SK-N-SH treated with all-trans-retinoic acid at 6 μM for 48 hours (cell line): ENCODE data around the gene TGFB2.

Source experiments
- ATAC-seq: fragments of 200-7000 bp; cut with Tn5 transposase; 3 replicates; pipeline ENCODE4 v1.9.1; 2020; ENCODE audit warnings: mild to moderate bottlenecking, moderate library complexity
- ARNTL ChIP-seq: fragments of 450-650 bp; formaldehyde crosslinking; IDR thresholded peaks from 2 replicates; pipeline ENCODE4 v1.5.0; 2020; ENCODE audit warnings: low read depth, mild to moderate bottlenecking, moderate library complexity, borderline replicate concordance
- BACH2 ChIP-seq: fragments of 250-450 bp; sonication (Bioruptor Pico); IDR thresholded peaks from 2 replicates; pipeline ENCODE4 v1.9.0; 2021; ENCODE audit warnings: mild to moderate bottlenecking, borderline replicate concordance
- CSDC2 ChIP-seq: fragments of 250-450 bp; sonication (Bioruptor Pico); IDR thresholded peaks from 2 replicates; pipeline ENCODE4 v1.5.0; 2020; ENCODE audit warnings: mild to moderate bottlenecking, moderate library complexity
- GLIS3 ChIP-seq: fragments of 250-450 bp; sonication (Bioruptor Pico); IDR thresholded peaks from 2 replicates; pipeline ENCODE4 v1.5.0; 2020; ENCODE audit warnings: mild to moderate bottlenecking, moderate library complexity
- ISL1 ChIP-seq: fragments of 250-450 bp; sonication (Bioruptor Pico); IDR thresholded peaks from 2 replicates; pipeline ENCODE4 v2.1.2; 2022; ENCODE audit warnings: mild to moderate bottlenecking, moderate library complexity
- OSR1 ChIP-seq: fragments of 250-450 bp; sonication (Bioruptor Pico); IDR thresholded peaks from 2 replicates; pipeline ENCODE4 v1.8.0; 2022; ENCODE audit warnings: moderate library complexity, mild to moderate bottlenecking, inconsistent platforms
- PPARA ChIP-seq: fragments of 250-450 bp; sonication (Bioruptor Pico); IDR thresholded peaks from 2 replicates; pipeline ENCODE4 v1.5.0; 2020; ENCODE audit warnings: mild to moderate bottlenecking, borderline replicate concordance
- RARB ChIP-seq: fragments of 250-450 bp; sonication (Bioruptor Pico); IDR thresholded peaks from 2 replicates; pipeline ENCODE4 v1.8.0; 2021; ENCODE audit warnings: mild to moderate bottlenecking, moderate library complexity
- SNAI2 ChIP-seq: fragments of 250-450 bp; sonication (Bioruptor Pico); IDR thresholded peaks from 2 replicates; pipeline ENCODE4 v1.5.0; 2020; ENCODE audit warnings: mild to moderate bottlenecking, moderate library complexity
- TCF4 ChIP-seq: fragments of 250-450 bp; sonication (Bioruptor Pico); IDR thresholded peaks from 2 replicates; pipeline ENCODE4 v1.8.0; 2021; ENCODE audit warnings: mild to moderate bottlenecking, moderate library complexity, borderline replicate concordance
- TOX ChIP-seq: fragments of 250-450 bp; sonication (Bioruptor Pico); IDR thresholded peaks from 2 replicates; pipeline ENCODE4 v1.8.0; 2021; ENCODE audit warnings: mild to moderate bottlenecking, moderate library complexity, borderline replicate concordance
- ZC3H10 ChIP-seq: fragments of 250-450 bp; sonication (Bioruptor Pico); IDR thresholded peaks from 2 replicates; pipeline ENCODE4 v1.5.1; 2021; ENCODE audit warnings: mild to moderate bottlenecking, moderate library complexity
- ZFP3 ChIP-seq: fragments of 250-450 bp; sonication (Bioruptor Pico); IDR thresholded peaks from 2 replicates; pipeline ENCODE4 v1.5.0; 2020; ENCODE audit warnings: mild to moderate bottlenecking, moderate library complexity
- ZFP30 ChIP-seq: fragments of 450-650 bp; formaldehyde crosslinking; IDR thresholded peaks from 2 replicates; pipeline ENCODE4 v1.5.0; 2022; ENCODE audit warnings: mild to moderate bottlenecking, moderate library complexity
- ZNF565 ChIP-seq: fragments of 450-650 bp; formaldehyde crosslinking; conservative IDR thresholded peaks from 2 replicates; pipeline ENCODE4 v1.5.0; 2020; ENCODE audit warnings: low read depth, mild to moderate bottlenecking, moderate library complexity
- ZNF70 ChIP-seq: fragments of 450-650 bp; formaldehyde crosslinking; IDR thresholded peaks from 2 replicates; pipeline ENCODE4 v1.5.0; 2020; ENCODE audit warnings: mild to moderate bottlenecking, moderate library complexity
- ZNF8 ChIP-seq: fragments of 450-650 bp; formaldehyde crosslinking; IDR thresholded peaks from 2 replicates; pipeline ENCODE4 v1.5.0; 2020; ENCODE audit warnings: mild to moderate bottlenecking, moderate library complexity
- TF ChIP-seq, protein P1 (sequence below): fragments of 250-450 bp; sonication (Bioruptor Pico); IDR thresholded peaks from 2 replicates; pipeline ENCODE4 v1.5.1; 2021; ENCODE audit warnings: mild to moderate bottlenecking, moderate library complexity
- TF ChIP-seq, protein P2 (sequence below): fragments of 250-450 bp; sonication (Bioruptor Pico); IDR thresholded peaks from 2 replicates; pipeline ENCODE4 v1.5.0; 2020; ENCODE audit warnings: mild to moderate bottlenecking, moderate library complexity
- TF ChIP-seq, protein P3 (sequence below): fragments of 250-450 bp; sonication (Bioruptor Pico); IDR thresholded peaks from 2 replicates; pipeline ENCODE4 v1.5.1; 2020; ENCODE audit warnings: low read depth, mild to moderate bottlenecking, moderate library complexity
- TF ChIP-seq, protein P4 (sequence below): fragments of 250-450 bp; sonication (Bioruptor Pico); IDR thresholded peaks from 2 replicates; pipeline ENCODE4 v1.8.0; 2021; ENCODE audit warnings: low read depth, mild to moderate bottlenecking, moderate library complexity, borderline replicate concordance

TGFB2 gene

DNA sequence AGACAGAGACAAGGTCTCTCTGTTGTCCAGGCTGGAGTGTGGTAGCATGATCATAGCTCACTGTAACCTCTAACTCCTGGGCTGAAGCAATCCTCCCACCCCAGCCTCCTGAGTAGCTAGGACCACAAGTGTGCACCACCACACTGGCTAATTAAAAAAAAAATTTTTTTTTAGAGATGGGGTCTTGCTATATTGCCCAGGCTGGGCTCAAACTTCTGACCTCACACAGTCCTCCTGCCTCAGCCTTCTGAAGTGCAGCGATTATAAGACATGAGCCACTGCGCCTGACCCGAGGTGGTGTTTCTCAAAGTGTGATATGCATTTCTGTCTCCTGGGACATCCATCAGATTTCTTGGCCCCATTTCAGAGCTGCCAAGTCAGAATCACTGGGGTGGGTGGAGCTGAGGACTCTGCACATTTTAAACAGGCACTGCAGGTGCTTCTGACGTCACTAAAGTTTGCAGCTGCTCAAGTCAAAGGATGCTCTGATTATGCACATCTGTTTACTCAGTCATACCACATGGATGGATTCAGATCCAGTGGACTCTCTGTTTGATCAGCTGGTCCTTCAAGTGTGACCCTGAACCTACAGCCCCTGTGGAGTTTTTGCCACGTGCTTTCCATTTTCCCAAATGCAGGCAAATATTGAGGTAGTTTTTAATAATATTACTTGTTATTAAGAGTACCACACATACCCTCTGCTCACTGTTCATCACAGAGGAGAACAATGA is 21.4 kb downstream of the TGFB2 start:
- no peak for ATAC-seq

DNA sequence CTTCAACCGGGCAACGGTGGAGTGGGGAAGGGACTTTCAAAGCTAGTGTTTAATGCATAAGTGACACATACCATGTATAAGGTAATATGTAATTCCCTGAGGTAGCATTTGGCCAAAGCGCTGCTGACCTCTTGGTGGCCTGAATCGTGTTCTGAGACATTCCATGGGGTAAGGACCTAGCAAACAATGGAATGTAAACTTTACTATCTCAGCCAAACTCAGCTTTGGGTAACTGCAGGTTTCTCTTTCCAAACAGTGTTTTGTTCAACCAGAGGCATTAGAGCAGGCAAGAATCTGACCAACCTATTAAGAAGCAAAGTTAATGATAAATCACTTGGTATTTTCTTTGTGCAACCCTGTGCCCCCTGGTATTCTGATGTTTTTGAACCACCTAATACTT is 22.0 kb downstream of the TGFB2 start:
- no peak for ATAC-seq
- TF ChIP-seq CSDC2 (no peak), BACH2 (CRISPR knock-in tag) (no peak)

More for the DNA sequence above, 21.4 kb downstream of the TGFB2 start:
- TF ChIP-seq ZC3H10 (CRISPR knock-in tag) (no peak), TOX (CRISPR knock-in tag) (no peak), PPARA (no peak), RARB (no peak), TCF4 (CRISPR knock-in tag) (no peak), ZFP30 (CRISPR knock-in tag) (no peak), BACH2 (CRISPR knock-in tag) (no peak), ZFP3 (CRISPR knock-in tag) (no peak)
- TF ChIP-seq, protein P1, sequence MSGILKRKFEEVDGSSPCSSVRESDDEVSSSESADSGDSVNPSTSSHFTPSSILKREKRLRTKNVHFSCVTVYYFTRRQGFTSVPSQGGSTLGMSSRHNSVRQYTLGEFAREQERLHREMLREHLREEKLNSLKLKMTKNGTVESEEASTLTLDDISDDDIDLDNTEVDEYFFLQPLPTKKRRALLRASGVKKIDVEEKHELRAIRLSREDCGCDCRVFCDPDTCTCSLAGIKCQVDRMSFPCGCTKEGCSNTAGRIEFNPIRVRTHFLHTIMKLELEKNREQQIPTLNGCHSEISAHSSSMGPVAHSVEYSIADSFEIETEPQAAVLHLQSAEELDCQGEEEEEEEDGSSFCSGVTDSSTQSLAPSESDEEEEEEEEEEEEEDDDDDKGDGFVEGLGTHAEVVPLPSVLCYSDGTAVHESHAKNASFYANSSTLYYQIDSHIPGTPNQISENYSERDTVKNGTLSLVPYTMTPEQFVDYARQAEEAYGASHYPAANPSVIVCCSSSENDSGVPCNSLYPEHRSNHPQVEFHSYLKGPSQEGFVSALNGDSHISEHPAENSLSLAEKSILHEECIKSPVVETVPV: no peak
- TF ChIP-seq, protein P2, sequence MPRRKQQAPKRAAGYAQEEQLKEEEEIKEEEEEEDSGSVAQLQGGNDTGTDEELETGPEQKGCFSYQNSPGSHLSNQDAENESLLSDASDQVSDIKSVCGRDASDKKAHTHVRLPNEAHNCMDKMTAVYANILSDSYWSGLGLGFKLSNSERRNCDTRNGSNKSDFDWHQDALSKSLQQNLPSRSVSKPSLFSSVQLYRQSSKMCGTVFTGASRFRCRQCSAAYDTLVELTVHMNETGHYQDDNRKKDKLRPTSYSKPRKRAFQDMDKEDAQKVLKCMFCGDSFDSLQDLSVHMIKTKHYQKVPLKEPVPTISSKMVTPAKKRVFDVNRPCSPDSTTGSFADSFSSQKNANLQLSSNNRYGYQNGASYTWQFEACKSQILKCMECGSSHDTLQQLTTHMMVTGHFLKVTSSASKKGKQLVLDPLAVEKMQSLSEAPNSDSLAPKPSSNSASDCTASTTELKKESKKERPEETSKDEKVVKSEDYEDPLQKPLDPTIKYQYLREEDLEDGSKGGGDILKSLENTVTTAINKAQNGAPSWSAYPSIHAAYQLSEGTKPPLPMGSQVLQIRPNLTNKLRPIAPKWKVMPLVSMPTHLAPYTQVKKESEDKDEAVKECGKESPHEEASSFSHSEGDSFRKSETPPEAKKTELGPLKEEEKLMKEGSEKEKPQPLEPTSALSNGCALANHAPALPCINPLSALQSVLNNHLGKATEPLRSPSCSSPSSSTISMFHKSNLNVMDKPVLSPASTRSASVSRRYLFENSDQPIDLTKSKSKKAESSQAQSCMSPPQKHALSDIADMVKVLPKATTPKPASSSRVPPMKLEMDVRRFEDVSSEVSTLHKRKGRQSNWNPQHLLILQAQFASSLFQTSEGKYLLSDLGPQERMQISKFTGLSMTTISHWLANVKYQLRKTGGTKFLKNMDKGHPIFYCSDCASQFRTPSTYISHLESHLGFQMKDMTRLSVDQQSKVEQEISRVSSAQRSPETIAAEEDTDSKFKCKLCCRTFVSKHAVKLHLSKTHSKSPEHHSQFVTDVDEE: no peak

DNA sequence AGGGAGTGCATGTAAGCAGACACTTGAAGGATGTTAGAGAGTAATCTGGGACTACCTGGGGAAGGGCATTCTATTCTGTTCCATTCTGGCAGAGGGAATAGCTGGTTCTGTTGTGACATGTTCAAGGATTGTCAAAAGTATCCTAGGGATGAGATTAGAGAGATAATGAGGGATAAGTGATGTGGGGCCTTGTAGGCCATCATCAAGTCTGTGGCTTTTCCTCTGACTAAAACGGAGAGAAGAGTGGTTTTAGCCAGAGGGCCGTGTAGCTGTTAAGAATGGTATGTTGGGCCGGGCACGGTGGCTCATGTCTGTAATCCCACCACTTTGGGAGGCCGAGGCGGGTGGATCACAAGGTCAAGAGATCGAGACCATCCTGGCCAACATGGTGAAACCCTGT is 23.6 kb downstream of the TGFB2 start:
- TF ChIP-seq ZNF70 (no peak), ZNF565 (CRISPR knock-in tag) (no peak)
- TF ChIP-seq, protein P2: no peak
- TF ChIP-seq, protein P3, sequence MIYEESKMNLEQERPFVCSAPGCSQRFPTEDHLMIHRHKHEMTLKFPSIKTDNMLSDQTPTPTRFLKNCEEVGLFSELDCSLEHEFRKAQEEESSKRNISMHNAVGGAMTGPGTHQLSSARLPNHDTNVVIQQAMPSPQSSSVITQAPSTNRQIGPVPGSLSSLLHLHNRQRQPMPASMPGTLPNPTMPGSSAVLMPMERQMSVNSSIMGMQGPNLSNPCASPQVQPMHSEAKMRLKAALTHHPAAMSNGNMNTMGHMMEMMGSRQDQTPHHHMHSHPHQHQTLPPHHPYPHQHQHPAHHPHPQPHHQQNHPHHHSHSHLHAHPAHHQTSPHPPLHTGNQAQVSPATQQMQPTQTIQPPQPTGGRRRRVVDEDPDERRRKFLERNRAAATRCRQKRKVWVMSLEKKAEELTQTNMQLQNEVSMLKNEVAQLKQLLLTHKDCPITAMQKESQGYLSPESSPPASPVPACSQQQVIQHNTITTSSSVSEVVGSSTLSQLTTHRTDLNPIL (CRISPR knock-in tag): no peak

DNA sequence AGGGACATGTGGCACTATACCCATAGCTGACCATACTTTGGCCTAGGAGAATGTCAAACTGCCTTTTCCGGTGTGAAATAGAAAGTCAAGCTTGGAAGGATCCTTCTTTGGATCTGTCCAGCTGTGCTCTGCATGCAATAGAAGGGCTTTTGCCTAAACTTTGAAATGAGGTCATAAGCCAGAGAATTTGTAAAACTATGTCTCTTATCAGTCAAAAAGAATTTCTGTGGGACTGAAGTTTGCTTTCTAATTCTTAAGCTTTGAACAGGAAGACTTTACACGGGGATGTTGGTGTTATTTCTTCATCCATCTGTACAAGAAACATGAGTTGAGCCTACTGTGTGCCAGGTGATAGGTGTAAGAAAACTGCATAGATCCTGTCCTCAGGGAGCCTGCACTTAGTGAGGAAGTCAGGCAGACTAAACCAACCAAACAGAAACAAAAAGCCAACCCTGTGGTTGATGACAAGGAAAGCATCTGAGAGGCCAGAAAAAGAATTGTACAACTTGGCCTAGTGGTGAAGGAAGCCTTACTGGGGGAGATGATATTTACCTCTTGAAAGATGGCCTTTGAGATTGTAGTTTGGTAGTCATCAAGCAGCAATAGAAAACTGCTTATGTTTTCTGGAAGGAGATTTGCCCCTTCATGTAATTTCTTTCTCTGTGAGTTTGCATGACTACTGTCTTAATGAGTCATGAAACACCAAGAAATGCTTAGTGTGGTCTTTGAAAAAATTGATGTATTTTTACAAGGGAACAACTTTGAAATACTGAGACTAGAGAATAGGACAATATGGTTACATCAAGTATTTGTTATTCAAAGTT is 24.8 kb downstream of the TGFB2 start:
- no peak for ATAC-seq
- TF ChIP-seq, protein P4, sequence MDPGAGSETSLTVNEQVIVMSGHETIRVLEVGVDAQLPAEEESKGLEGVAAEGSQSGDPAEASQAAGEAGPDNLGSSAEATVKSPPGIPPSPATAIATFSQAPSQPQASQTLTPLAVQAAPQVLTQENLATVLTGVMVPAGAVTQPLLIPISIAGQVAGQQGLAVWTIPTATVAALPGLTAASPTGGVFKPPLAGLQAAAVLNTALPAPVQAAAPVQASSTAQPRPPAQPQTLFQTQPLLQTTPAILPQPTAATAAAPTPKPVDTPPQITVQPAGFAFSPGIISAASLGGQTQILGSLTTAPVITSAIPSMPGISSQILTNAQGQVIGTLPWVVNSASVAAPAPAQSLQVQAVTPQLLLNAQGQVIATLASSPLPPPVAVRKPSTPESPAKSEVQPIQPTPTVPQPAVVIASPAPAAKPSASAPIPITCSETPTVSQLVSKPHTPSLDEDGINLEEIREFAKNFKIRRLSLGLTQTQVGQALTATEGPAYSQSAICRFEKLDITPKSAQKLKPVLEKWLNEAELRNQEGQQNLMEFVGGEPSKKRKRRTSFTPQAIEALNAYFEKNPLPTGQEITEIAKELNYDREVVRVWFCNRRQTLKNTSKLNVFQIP (CRISPR knock-in tag): no peak
- no peak for TF ChIP-seq ZNF70
- TF ChIP-seq TOX (CRISPR knock-in tag): no peak
- TF ChIP-seq PPARA: no peak
- TF ChIP-seq SNAI2: no peak
- no peak for TF ChIP-seq ZFP30 (CRISPR knock-in tag)
- no peak for TF ChIP-seq ARNTL (CRISPR knock-in tag)
- TF ChIP-seq GLIS3 (CRISPR knock-in tag): no peak
- TF ChIP-seq ZC3H10 (CRISPR knock-in tag): no peak
- TF ChIP-seq ZNF8: no peak
- no peak for TF ChIP-seq RARB
- no peak for TF ChIP-seq ZNF565 (CRISPR knock-in tag)
- TF ChIP-seq BACH2 (CRISPR knock-in tag): no peak
- no peak for TF ChIP-seq CSDC2
- TF ChIP-seq, protein P1: no peak
- TF ChIP-seq OSR1 (CRISPR knock-in tag): no peak
- TF ChIP-seq ISL1 (CRISPR knock-in tag): no peak

More for the DNA sequence above, 23.6 kb downstream of the TGFB2 start:
- no peak for ATAC-seq
